ENCODE data around the gene EEF1AKMT3. TPM values are rescaled to one million over a fixed set of nuclear protein-coding genes. Genes with fewer than 3 reads are reported as not detected.

The EEF1AKMT3 gene
- total RNA-seq, 2 donors from 2014 or later = 2.0 to 3.2 TPM

DNA sequence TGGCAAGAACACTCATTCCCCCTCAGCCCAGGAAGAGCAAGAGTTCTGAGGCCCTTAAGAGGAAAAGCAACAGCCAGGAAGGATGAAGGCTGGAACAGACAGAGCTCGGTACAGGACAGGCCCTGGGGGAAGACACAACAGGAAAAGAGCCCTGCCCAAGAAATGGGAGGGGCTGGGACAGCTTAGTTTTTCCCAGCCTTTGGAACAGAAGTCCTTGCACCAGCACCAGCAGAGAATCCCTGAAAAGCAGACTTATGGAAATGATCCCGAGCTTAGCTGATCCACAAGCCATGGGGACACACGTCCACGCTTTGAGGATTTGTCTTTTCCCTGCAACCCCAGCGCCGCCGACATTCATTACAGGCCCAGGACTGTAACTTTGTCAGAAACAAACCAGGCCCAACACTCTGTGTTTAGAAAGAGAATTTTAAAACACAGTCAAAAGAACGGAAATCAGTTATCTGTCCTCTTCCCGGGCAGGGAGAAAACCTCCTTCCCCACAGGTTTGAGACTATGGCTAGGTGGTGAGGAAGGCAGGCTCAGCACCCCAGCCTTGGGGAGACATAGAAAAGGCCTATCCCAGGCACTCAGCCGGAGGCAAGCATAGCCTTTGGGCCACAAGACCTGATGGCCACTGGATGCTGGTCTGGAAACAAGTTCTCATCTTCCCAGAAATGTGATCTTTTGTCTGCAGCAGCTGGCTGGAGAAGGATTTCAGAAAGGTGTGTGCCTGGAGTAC lies 50.1 kb downstream of the EEF1AKMT3 start:
- Mint-ChIP-seq H3K27ac (peak overlapping the region in 1 of 2 donors; percentile 66), H3K36me3 (peaks cover 5% of the 10 kb centered on the region), H3K4me1 (ENCODE audit: low read depth in 2 of 2) (peaks cover 0 to 6% of the 10 kb centered on the region in 2 donors), H3K9me3 (no peaks in the 10 kb centered on the region), H3K27me3 (no peaks in the 10 kb centered on the region), H3K4me3 (no peak overlapping the region)
- DNase-seq (ENCODE audit: low spot score) = no peak
- ATAC-seq = no peak

GRCh38 chr12:57823131-57823907 lies 50.9 kb downstream of the EEF1AKMT3 start:
- peak in 1 of 2 donors; percentile 3 for ATAC-seq

DNA sequence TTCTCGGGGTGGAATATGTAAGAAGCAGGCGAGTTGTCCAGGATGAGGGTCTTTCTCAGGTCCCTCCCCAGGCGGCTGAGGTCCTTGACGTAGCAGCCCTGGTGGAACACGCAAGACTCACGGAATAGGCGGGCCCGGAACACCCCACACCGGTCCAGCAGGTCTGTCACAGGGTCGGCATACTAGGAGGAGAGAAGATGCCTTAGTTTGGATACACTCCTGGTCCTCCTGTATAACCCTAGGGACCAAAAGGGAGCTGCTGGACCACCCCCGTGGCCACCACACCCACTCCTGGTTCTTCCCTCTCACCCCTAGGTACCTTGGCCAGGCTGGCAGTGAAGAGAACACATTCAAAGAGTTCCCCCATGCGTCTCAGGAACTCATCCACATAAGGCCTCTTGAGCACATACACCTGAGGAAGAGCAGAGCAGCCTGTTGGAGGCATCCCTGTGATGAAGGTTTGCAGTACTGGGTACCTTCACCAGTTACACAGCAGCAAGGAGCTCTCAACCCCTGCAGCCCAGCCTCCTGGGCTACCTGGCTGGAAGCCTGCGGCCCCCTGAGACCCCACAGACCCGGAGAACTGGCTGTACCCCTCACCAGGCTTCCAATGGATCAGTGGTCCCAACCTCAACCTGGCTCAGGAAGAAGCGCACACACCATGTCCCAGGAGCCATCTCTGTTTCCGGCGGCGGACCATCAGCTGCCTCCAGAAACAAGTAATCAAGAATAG lies 51.7 kb downstream of the EEF1AKMT3 start:
- no peaks in the 10 kb centered on the region for H3K27me3 Mint-ChIP-seq
- no peak overlapping the region for H3K27ac Mint-ChIP-seq
- DNase-seq (ENCODE audit: low spot score) (no peak), ATAC-seq (peak in 1 of 2 donors; percentile 10)
- H3K9me3 Mint-ChIP-seq = no peaks in the 10 kb centered on the region
- H3K4me3 Mint-ChIP-seq = no peak overlapping the region
- H3K36me3 Mint-ChIP-seq = peaks cover 5% of the 10 kb centered on the region
- H3K4me1 Mint-ChIP-seq (ENCODE audit: low read depth in 2 of 2) = peaks cover 0 to 8% of the 10 kb centered on the region in 2 donors

More at GRCh38 chr12:57823131-57823907, 50.9 kb downstream of the EEF1AKMT3 start:
- Mint-ChIP-seq H3K27ac (peak overlapping the region in 1 of 2 donors; percentile 66), H3K4me1 (ENCODE audit: low read depth in 2 of 2) (peaks cover 0 to 6% of the 10 kb centered on the region in 2 donors), H3K27me3 (no peaks in the 10 kb centered on the region), H3K36me3 (peaks cover 5% of the 10 kb centered on the region), H3K9me3 (no peaks in the 10 kb centered on the region), H3K4me3 (no peak overlapping the region)
- no peak for DNase-seq (ENCODE audit: low spot score)

DNA sequence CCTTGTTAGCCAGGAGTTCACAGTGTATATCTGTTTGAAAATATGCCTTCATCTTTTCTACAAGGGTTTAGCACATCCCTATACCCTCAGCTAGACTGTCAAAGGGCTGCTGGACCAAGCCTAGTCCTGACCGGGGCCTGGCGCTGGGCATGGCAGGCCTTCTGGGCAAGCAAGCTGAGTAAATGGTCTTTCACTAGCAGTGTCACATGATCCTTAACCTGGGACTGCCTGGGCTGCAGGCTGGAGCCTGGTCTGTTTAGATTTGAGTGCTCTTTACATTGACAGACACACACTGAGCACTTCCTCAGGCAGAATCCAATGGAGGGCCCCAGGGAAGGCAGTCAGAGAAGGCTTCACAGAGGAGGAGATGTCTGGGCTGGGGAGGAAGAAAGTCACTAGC lies 53.0 kb downstream of the EEF1AKMT3 start:
- no peaks in the 10 kb centered on the region for H3K9me3 Mint-ChIP-seq
- no peak for DNase-seq (ENCODE audit: low spot score)
- peaks cover 0 to 12% of the 10 kb centered on the region in 2 donors for H3K4me1 Mint-ChIP-seq (ENCODE audit: low read depth in 2 of 2)
- no peak for ATAC-seq
- no peak overlapping the region for H3K4me3 Mint-ChIP-seq
- peaks cover 5% of the 10 kb centered on the region for H3K36me3 Mint-ChIP-seq
- peak overlapping the region in 1 of 2 donors; percentile 54 for H3K27ac Mint-ChIP-seq
- H3K27me3 Mint-ChIP-seq = no peaks in the 10 kb centered on the region

DNA sequence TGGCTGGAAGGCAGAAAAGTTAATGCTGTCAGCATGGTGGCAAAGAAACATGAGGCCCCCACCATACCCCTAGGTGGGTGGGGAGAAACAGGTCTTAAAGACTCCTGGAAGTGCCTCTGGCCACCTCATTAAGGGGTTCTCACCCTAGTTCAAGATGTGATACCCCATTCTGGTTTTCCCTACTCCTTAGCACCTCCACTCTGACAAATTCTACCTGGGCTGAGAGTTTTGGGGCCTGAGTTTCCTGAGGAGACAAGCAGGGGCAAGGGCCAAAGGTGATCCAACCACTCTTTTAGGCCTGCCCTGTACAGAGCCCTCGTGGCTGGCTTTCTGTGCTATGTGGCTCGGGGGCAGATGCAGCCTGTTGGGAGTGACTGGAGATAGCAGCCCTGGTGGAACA lies 54.0 kb downstream of the EEF1AKMT3 start:
- DNase-seq (ENCODE audit: low spot score) = no peak
- Mint-ChIP-seq H3K27me3 (no peaks in the 10 kb centered on the region), H3K27ac (peak overlapping the region in 1 of 2 donors; percentile 37), H3K9me3 (no peaks in the 10 kb centered on the region), H3K4me3 (no peak overlapping the region), H3K36me3 (peaks cover 5% of the 10 kb centered on the region), H3K4me1 (ENCODE audit: low read depth in 2 of 2) (peaks cover 2 to 15% of the 10 kb centered on the region in 2 donors)
- ATAC-seq = no peak

DNA sequence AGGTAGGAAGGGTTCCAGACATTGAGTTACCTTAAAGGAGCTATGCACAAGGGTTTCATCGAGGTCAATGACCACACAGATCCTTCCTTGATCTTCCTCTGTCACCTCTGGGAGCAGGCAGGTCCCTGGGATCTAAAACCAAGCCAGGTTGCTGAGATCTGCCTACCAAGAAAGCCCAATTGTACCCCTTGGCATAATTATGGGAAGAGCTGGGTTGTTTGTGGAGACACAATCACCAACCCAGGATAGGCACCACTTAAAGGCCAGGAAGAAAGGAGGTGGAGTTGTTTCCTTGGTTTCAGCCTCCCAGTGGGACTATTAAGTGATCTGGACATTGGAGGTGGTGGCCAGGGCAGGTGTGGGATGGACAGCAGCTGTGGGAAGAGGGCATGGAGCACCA lies 54.6 kb downstream of the EEF1AKMT3 start:
- peak overlapping the region in 1 of 2 donors; percentile 37 for H3K27ac Mint-ChIP-seq
- peaks cover 7 to 20% of the 10 kb centered on the region in 2 donors for H3K4me1 Mint-ChIP-seq (ENCODE audit: low read depth in 2 of 2)
- peaks cover 5% of the 10 kb centered on the region for H3K36me3 Mint-ChIP-seq
- H3K4me3 Mint-ChIP-seq = no peak overlapping the region
- no peaks in the 10 kb centered on the region for H3K27me3 Mint-ChIP-seq
- ATAC-seq = no peak
- DNase-seq (ENCODE audit: low spot score) = no peak
- H3K9me3 Mint-ChIP-seq = no peaks in the 10 kb centered on the region

GRCh38 chr12:57829025-57829777 lies 56.8 kb downstream of the EEF1AKMT3 start:
- Mint-ChIP-seq H3K36me3 (no peaks in the 10 kb centered on the region), H3K27ac (no peak overlapping the region)

DNA sequence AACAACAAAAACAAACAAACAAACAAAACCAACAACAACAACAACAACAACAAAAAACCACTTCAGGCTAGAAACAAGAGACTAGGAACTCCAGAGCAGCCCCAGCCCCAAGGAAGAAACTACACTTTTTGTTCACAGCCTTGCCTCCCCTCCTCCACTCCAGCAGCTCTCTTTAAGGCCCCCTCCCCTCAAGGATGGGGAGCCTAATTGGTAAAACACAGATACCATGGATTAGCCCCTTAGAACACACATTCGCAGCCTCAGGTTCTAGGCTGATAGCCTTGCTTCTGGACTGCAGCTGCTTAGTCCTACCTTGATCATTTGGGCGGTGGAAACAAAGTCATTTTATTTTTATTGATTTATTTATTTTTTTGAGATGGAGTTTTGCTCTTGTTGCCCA lies 58.0 kb downstream of the EEF1AKMT3 start:
- Mint-ChIP-seq H3K27ac (no peak overlapping the region), H3K27me3 (no peaks in the 10 kb centered on the region), H3K4me3 (no peak overlapping the region), H3K4me1 (ENCODE audit: low read depth in 2 of 2) (peaks cover 12 to 25% of the 10 kb centered on the region in 2 donors), H3K9me3 (no peaks in the 10 kb centered on the region), H3K36me3 (no peaks in the 10 kb centered on the region)
- DNase-seq (ENCODE audit: low spot score) = no peak
- no peak for ATAC-seq

More at GRCh38 chr12:57829025-57829777, 56.8 kb downstream of the EEF1AKMT3 start:
- no peaks in the 10 kb centered on the region for H3K9me3 Mint-ChIP-seq
- DNase-seq (ENCODE audit: low spot score) = no peak
- H3K4me3 Mint-ChIP-seq = no peak overlapping the region
- ATAC-seq = no peak
- H3K4me1 Mint-ChIP-seq (ENCODE audit: low read depth in 2 of 2) = peaks cover 12 to 23% of the 10 kb centered on the region in 2 donors
- H3K27me3 Mint-ChIP-seq = no peaks in the 10 kb centered on the region

Other genes with a start within 250 kb of the EEF1AKMT3 start
- 100 to 1,000 TPM in 1 of 2 donors, 10 to 100 TPM in 1; 94.1 to 123 TPM for gene MBD6, start 249.8 kb upstream of the EEF1AKMT3 start, total RNA-seq
- gene DCTN2, start 225.4 kb upstream of the EEF1AKMT3 start, total RNA-seq = 10 to 100 TPM; 94.2 to 98.7 TPM
- gene KIF5A, start 222.6 kb upstream of the EEF1AKMT3 start, total RNA-seq = 1 to 10 TPM in 1 of 2 donors, under 1 TPM in 1; 0.29 to 2.0 TPM
- 10 to 100 TPM; 25.9 to 35.7 TPM for gene PIP4K2C, start 181.4 kb upstream of the EEF1AKMT3 start, total RNA-seq
- 10 to 100 TPM; 15.6 to 18.4 TPM for gene DTX3, start 167.8 kb upstream of the EEF1AKMT3 start, total RNA-seq
- 1 to 10 TPM in 1 of 2 donors, under 1 TPM in 1; 0.52 to 4.0 TPM for gene ARHGEF25, start 161.2 kb upstream of the EEF1AKMT3 start, total RNA-seq
- 1 to 10 TPM; 1.5 to 3.6 TPM for gene B4GALNT1, start 139.4 kb upstream of the EEF1AKMT3 start, total RNA-seq
- gene OS9, start 78.5 kb upstream of the EEF1AKMT3 start, total RNA-seq = 100 to 1,000 TPM; 203 to 209 TPM
- 10 to 100 TPM; 47.5 to 54.1 TPM for gene AGAP2, start 33.9 kb upstream of the EEF1AKMT3 start, total RNA-seq
- gene TSPAN31, start 27.6 kb upstream of the EEF1AKMT3 start, total RNA-seq = 10 to 100 TPM; 14.4 to 34.9 TPM
- 100 to 1,000 TPM; 111 to 278 TPM for gene CDK4, start 20.3 kb upstream of the EEF1AKMT3 start, total RNA-seq
- 10 to 100 TPM; 15.8 to 17.0 TPM for gene MARCHF9, start 17.5 kb upstream of the EEF1AKMT3 start, total RNA-seq
- 10 to 100 TPM; 11.7 to 18.8 TPM for gene CYP27B1, start 5.5 kb upstream of the EEF1AKMT3 start, total RNA-seq
- gene METTL1, start 509 bp upstream of the EEF1AKMT3 start, total RNA-seq = 10 to 100 TPM; 42.9 to 51.2 TPM
- gene TSFM, start 10.2 kb downstream of the EEF1AKMT3 start, total RNA-seq = 10 to 100 TPM; 43.2 to 44.6 TPM
- gene AVIL, start 46.1 kb downstream of the EEF1AKMT3 start, total RNA-seq = 1 to 10 TPM; 1.7 TPM
- gene CTDSP2, start 74.1 kb downstream of the EEF1AKMT3 start, total RNA-seq = 10 to 100 TPM; 52.7 to 53.9 TPM
- 10 to 100 TPM in 1 of 2 donors, 1 to 10 TPM in 1; 5.7 to 12.5 TPM for gene ATP23, start 169.0 kb downstream of the EEF1AKMT3 start, total RNA-seq